ENCODE results near the gene RGPD3. TPM values are rescaled to one million over a fixed set of nuclear protein-coding genes. Genes with fewer than 3 reads are reported as not detected.
"Not testable (repeated sequence)": the region's sequence is repeated elsewhere in the genome, so short reads cannot be mapped to it uniquely, and the experiment has no call there.

RGPD3 gene
- total RNA-seq, 2 experiments from 2014 or later = 0.05 to 0.14 TPM

DNA sequence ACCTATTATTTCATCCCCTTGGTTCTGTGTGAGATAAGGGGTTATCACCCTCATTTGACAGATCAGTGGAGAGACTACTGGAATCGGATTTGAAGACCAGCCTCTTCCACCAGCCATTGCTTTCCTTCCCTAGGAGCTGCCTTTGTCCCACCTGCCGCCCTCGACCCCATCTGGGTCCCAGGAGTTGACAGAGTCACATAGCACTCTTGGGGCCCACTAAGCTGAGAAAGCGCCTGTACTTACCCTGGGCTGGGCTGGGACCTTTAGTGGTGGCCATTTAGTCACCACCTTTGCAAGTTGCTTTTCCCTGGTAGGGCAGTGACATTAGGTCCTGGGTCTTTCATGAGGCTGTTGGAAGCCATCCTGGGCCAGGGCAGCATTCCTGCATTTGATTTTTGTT is 36.6 kb upstream of the RGPD3 start:
- H3K9me3 Mint-ChIP-seq (ENCODE audit: low read depth); H3K4me1 Mint-ChIP-seq; POLR2A ChIA-PET; H3K27me3 Mint-ChIP-seq; CTCF ChIA-PET; DNase-seq; intact Hi-C loops (cut with DNase I, micrococcal nuclease); ATAC-seq; H3K36me3 Mint-ChIP-seq (ENCODE audit: low read depth); H3K27ac Mint-ChIP-seq; H3K4me3 Mint-ChIP-seq: not testable (repeated sequence)

DNA sequence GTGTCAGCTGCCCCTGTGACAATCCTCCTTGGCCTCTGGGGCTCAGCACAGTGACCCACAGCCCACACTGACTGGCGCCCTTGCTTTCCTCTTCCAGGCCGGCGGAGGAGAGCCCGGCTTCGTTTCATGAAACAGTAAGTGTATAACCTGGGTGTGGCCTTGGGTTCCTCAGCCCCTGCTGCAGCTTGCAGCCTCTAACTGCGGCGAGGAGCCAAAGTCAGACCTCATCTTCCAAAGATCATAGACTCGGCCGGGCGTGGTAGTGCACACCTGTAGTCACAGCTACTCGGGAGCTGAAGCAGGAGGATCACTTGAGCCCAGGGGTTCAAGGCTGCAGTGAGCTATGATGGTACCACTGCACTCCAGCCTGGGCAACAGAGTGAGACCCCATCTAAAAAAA is 36.0 kb upstream of the RGPD3 start:
- DNase-seq; H3K9me3 Mint-ChIP-seq (ENCODE audit: low read depth); H3K27ac Mint-ChIP-seq: not testable (repeated sequence)

DNA sequence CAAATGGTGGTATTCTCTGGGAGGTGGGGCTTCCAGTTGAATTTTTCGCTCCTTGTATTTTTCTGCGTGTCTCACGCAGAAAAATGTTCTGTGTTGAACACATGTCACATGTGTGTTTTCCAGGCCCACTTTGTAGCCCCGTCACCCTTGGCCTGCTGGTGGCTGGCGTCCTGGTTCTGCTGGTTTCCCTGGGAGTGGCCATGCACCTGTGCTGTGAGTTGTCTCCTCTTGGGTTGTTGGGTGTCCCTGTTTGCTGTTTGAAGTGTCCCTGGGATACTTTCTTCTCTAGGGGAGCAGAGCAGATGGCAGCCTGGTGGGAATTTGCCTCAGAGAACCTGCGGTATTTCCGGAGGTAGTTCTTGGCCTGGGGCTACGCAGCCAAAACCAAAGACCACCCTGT is 34.1 kb upstream of the RGPD3 start:
- DNase-seq; H3K4me3 Mint-ChIP-seq; ATAC-seq; H3K36me3 Mint-ChIP-seq (ENCODE audit: low read depth); H3K27ac Mint-ChIP-seq; CTCF ChIA-PET; intact Hi-C loops (cut with DNase I, micrococcal nuclease); H3K9me3 Mint-ChIP-seq (ENCODE audit: low read depth); H3K27me3 Mint-ChIP-seq; POLR2A ChIA-PET; H3K4me1 Mint-ChIP-seq: not testable (repeated sequence)

More for the DNA sequence above, 36.0 kb upstream of the RGPD3 start:
- H3K27me3 Mint-ChIP-seq; H3K36me3 Mint-ChIP-seq (ENCODE audit: low read depth); H3K4me1 Mint-ChIP-seq; POLR2A ChIA-PET; CTCF ChIA-PET; ATAC-seq; intact Hi-C loops (cut with DNase I, micrococcal nuclease); H3K4me3 Mint-ChIP-seq: not testable (repeated sequence)

DNA sequence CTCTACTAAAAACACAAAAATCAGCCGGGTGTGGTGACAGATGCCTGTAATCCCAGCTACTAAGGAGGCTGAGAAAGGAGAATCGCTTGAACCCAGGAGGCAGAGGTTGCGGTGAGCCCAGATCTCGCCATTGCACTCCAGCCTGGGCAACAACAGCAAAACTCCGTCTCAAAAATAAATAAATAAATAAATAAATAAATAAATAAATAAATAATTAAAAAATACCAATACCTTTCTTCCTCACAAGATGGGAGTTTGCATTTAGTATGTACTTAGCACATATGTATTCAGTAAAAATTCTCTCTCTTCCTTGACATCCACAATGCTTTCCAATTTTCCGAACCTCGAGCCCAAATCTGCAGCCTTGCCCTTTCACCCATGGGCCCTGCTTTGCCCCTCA is 32.1 kb upstream of the RGPD3 start:
- CTCF ChIA-PET; H3K36me3 Mint-ChIP-seq (ENCODE audit: low read depth): not testable (repeated sequence)

DNA sequence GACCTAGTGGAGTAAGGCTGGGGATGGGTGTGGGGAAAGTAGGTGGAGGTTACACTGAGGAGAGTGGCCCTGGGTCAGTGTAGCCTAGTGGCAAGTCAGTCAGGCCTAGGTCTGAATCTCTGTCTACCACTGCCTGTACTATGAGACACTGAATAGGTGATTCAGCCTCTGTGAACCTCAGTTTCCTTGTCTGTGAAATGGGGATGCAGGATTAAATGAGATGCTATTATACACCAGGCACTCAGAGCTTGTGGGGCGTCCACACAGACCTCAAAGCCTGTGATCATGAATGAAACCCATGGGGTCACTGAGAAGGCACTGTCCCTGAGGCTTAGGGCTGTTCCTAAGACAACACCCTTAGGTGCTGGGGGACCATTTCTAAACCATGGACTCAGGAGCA is 30.3 kb upstream of the RGPD3 start:
- ATAC-seq; intact Hi-C loops (cut with DNase I, micrococcal nuclease); DNase-seq; H3K4me1 Mint-ChIP-seq; CTCF ChIA-PET; H3K27ac Mint-ChIP-seq; H3K9me3 Mint-ChIP-seq (ENCODE audit: low read depth); H3K27me3 Mint-ChIP-seq; H3K4me3 Mint-ChIP-seq; POLR2A ChIA-PET; H3K36me3 Mint-ChIP-seq (ENCODE audit: low read depth): not testable (repeated sequence)

More for the DNA sequence above, 32.1 kb upstream of the RGPD3 start:
- H3K27me3 Mint-ChIP-seq; POLR2A ChIA-PET; H3K9me3 Mint-ChIP-seq (ENCODE audit: low read depth); H3K4me3 Mint-ChIP-seq; ATAC-seq; intact Hi-C loops (cut with DNase I, micrococcal nuclease); DNase-seq; H3K27ac Mint-ChIP-seq; H3K4me1 Mint-ChIP-seq: not testable (repeated sequence)

DNA sequence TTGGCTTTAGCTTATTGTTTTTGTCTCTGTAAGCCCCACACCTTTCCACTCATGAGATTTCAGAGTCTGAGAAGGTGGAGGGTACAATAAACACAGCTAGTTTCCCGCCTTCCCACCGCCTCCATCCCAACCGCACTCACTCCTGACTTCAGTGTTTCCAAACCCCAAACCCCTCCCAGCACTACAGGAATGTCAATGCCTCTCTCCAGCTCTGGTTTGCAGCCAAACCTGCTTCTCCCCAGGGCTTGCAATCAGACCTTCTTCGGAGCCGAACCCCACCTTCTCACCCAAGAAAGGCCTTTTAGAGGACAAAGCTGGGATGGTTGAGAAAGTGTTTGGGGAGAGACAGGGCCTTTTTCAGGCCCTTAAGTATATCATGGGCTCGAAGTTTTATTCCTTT is 24.7 kb upstream of the RGPD3 start:
- DNase-seq; H3K36me3 Mint-ChIP-seq (ENCODE audit: low read depth); ATAC-seq; H3K27ac Mint-ChIP-seq; H3K4me3 Mint-ChIP-seq; H3K27me3 Mint-ChIP-seq; CTCF ChIA-PET; H3K4me1 Mint-ChIP-seq; POLR2A ChIA-PET; H3K9me3 Mint-ChIP-seq (ENCODE audit: low read depth); intact Hi-C loops (cut with DNase I, micrococcal nuclease): not testable (repeated sequence)

DNA sequence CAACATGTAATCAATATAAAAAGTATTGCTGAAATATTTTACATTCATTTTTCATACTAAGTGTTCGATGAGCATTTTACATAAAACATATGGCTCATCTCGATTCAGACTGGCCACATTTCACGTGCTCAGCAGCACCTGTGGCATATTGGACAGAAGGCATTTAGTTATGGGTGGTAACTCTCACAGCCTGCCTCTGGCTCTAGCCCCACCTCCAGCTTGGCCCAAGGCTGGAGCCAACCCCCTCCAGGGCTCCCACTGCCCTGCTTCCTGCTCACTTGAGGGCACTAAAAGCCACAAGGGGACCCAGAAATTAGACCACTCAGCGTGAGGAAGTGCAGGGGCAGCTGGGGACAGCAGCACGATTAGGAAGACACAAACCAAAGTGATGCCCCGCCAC is 24.2 kb upstream of the RGPD3 start:
- H3K36me3 Mint-ChIP-seq (ENCODE audit: low read depth); DNase-seq; H3K4me3 Mint-ChIP-seq; H3K9me3 Mint-ChIP-seq (ENCODE audit: low read depth); CTCF ChIA-PET; POLR2A ChIA-PET; H3K27ac Mint-ChIP-seq; H3K4me1 Mint-ChIP-seq; ATAC-seq; H3K27me3 Mint-ChIP-seq; intact Hi-C loops (cut with DNase I, micrococcal nuclease): not testable (repeated sequence)

DNA sequence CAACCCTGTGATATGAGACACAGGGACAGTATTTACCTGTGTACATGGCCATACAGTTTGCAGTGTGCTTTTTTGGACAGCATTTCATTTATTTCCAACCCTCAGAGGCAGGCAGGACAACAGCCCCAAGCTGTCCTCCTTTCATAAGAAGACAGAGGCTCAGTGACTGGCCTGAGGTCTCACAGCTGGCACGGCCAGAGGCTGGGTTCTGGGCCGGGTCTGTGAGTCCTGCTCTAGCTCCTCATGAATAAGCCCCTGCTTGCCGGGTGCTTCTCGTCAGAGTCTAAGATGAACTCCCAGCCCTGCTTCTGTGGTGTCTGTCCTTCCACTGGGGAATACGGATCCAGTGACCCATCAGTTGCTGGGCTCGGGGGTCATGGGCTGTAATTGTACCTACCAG is 21.5 kb upstream of the RGPD3 start:
- POLR2A ChIA-PET; H3K36me3 Mint-ChIP-seq (ENCODE audit: low read depth); H3K9me3 Mint-ChIP-seq (ENCODE audit: low read depth); H3K4me3 Mint-ChIP-seq; CTCF ChIA-PET; DNase-seq; H3K27ac Mint-ChIP-seq; intact Hi-C loops (cut with DNase I, micrococcal nuclease); H3K4me1 Mint-ChIP-seq; ATAC-seq: not testable (repeated sequence)
- peaks cover 10% of the 10 kb centered on the region for H3K27me3 Mint-ChIP-seq

DNA sequence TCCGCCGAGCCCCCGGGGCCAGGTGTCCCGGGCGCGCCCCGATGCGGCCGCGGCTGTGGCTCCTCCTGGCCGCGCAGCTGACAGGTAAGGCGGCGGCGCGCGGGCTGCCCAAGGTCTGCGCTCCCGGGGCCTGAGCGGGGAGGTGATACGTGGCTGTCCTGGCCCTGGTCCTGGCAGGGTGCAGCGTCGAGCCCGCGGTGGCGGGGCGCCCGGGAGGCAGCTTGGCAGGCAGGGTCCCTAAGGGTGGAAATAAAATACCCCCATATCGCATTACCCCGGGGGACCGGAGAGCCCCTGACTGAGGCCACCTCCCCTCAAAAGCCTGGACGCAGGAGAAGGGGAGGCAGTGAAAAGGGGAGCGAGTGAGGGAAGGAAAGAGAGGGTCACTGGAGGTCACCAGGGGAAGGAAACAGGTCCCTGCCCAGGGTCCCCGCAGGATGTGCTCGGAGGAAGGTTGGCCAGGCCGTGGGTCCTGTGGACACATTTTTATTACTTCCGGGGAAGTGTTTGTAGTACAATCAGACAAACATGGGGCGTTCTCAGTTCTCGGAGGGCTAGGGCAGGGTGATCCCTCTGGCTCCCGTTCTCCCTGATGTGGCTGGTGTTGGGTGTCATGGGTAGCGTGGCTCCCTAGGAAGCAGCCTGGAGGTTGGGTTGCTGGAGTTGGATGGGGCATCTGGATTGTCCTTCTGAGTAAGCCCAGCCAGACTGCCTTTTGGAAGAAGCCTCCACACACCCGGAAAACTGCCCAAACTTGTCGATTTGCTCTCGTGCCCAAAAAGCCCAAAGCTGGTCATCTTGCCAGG is 19.4 kb upstream of the RGPD3 start:
- ATAC-seq = peak; percentile 12
- intact Hi-C loops (cut with DNase I, micrococcal nuclease); H3K36me3 Mint-ChIP-seq (ENCODE audit: low read depth); H3K4me3 Mint-ChIP-seq; H3K27ac Mint-ChIP-seq; CTCF ChIA-PET; POLR2A ChIA-PET; H3K4me1 Mint-ChIP-seq; H3K9me3 Mint-ChIP-seq (ENCODE audit: low read depth): not testable (repeated sequence)
- peaks cover 10% of the 10 kb centered on the region for H3K27me3 Mint-ChIP-seq
- DNase-seq = peak; percentile 9

DNA sequence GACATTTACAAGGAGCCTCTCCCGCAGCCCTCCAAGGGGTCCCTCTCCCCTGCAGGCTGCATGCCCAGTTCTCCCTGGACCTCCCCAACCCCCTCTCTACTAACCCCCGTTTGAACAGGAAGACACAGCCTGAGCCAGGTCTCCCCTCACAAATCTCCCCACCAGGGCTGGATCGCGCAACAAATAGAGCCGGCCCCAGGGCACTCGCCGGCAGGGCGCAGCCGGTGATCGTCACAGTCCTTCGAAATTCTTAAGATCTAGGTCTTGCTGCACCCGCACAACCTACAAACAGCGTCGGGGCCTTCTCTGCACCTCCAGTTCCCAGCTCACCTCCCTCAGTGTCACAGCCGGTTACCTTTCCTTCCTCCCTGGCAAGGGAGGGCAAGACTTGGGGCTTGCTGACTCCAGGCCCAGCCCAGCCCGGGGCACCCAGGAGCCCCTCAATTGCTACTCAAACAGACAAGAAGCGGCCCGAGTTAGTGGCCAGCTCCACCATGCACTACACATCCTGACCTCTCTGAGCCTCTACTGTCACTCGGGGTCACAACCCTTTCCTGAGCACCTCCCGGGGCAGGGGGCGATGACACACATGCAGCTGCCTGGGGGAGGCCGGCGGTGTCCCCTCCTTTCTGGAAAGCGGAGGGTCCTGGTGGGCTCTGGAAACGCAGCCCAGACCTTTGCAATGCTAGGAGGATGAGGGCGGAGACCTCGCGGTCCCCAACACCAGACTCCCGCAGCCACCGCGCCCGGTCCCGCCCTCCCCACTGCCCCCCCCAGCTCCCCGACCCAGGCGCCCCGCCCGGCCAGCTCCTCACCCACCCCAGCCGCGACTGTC is 18.6 kb upstream of the RGPD3 start, which contains the start of gene CD8B2:
TSS of gene CD8B2 (plus strand) at position 814 of the 835 bp plus-strand sequence. CDS start 63 bp downstream, outside the sequence.
- peaks cover 10% of the 10 kb centered on the region for H3K27me3 Mint-ChIP-seq
- H3K4me3 Mint-ChIP-seq; intact Hi-C loops (cut with DNase I, micrococcal nuclease); CTCF ChIA-PET; H3K27ac Mint-ChIP-seq; H3K4me1 Mint-ChIP-seq; POLR2A ChIA-PET; DNase-seq; H3K9me3 Mint-ChIP-seq (ENCODE audit: low read depth); H3K36me3 Mint-ChIP-seq (ENCODE audit: low read depth): not testable (repeated sequence)
- peak; percentile 51 for ATAC-seq

DNA sequence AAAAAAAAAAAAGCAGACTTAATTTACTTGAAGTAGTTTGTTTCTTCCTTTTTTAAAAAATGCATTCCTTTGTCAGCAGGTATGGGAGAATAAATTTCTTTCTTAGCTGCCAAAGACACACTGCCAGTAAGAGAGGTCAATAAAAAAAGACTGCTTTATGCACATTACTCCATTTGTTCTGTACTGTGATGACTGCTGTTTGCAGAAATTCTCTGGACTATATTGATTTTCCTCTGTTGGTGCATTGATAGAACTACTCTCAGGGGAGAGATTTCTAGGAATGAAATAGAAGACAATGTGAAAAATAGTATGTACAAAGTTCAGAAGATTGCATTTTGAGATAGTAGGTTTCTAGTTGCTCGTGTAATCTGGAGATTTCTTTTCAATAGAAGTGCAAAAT is 11.3 kb upstream of the RGPD3 start:
- H3K4me1 Mint-ChIP-seq; H3K4me3 Mint-ChIP-seq; intact Hi-C loops (cut with DNase I, micrococcal nuclease); POLR2A ChIA-PET; DNase-seq; CTCF ChIA-PET; H3K27ac Mint-ChIP-seq; ATAC-seq; H3K27me3 Mint-ChIP-seq; H3K36me3 Mint-ChIP-seq (ENCODE audit: low read depth); H3K9me3 Mint-ChIP-seq (ENCODE audit: low read depth): not testable (repeated sequence)

DNA sequence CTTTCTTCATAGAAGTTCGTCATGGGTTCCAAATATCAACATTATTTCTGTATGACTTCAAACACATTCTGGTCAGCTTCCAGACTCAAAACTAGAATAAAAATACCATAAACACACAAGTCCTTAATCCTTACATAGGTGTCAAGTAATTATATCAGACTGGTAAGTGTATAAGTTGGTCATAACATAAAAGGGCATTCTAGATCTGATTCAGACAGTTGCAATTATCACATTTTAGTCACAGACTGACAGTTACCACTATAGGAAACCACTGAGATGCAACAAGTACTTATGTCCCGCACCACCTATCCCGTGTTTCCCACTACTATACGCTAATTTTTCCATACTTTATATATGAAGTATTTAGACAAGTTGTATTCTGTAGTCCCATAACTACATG is 9.4 kb upstream of the RGPD3 start:
- DNase-seq; H3K27ac Mint-ChIP-seq; H3K4me1 Mint-ChIP-seq; H3K4me3 Mint-ChIP-seq; H3K27me3 Mint-ChIP-seq; H3K9me3 Mint-ChIP-seq (ENCODE audit: low read depth); H3K36me3 Mint-ChIP-seq (ENCODE audit: low read depth); intact Hi-C loops (cut with DNase I, micrococcal nuclease); CTCF ChIA-PET; POLR2A ChIA-PET: not testable (repeated sequence)
- peak; percentile 39 for ATAC-seq

All from activated CD4-positive, alpha-beta T cell treated with anti-CD3 and anti-CD28 coated beads for 36 hours (primary cell).